RKO (cell line): ENCODE results near the gene CLDN4.
"Not testable (repeated sequence)": the region's sequence is repeated elsewhere in the genome, so short reads cannot be mapped to it uniquely, and the experiment has no call there.

ENCODE experiments used
- DNase-seq: peaks from one replicate; pipeline ENCODE4 v3.0.0-alpha.2; 2016; ENCODE audit warnings: low spot score

The CLDN4 gene

GRCh38 chr7:73823873-73824592, 6.8 kb upstream of the CLDN4 start:
- DNase-seq = no peak

DNA sequence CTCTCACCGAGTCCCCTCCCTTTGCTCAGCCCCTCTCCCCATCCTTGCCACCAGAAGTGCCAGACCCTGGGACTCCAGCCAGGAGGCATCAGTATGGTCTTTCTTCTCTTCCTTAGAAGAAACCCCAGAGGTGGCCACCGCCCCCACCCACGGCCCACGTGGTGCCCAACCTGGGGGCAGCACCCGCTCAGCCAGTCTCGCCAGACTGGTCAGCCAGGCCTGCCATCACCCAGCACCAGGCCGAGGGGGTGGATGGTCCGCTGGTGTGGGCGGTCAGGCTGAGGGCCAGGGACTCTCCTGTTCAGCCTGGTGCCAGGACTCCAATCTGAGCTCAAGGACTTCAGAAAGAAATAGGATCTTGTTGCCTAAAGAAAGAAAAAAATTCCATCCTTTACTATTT, 5.8 kb upstream of the CLDN4 start:
- no peak for DNase-seq

DNA sequence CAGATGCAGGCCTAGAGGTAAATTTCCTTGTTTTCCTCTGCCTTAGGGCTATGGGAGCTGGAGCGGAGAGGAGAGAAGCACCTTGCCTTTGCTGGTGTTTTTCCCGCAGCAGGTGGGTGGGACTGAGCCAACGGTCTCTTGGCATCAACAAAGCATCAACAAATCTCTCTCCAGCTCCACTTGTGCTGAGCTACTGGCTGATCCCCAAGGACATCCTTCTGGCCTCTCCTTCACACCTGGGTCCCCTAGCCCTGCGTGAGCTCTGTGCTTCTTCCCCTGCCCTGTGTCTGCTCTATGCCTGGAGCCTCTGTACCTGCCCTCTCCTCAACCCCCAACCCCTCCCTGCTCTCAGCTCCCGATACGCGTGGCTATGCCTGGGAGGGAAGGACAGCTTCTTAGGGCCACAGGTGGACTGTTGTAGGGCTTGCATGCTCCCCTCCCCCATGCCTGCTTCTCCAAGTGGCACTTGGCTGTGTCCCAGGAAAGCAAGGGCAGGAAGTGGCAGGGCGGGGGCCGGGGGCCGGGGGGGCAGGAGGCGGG, 3.2 kb upstream of the CLDN4 start:
- no peak for DNase-seq

DNA sequence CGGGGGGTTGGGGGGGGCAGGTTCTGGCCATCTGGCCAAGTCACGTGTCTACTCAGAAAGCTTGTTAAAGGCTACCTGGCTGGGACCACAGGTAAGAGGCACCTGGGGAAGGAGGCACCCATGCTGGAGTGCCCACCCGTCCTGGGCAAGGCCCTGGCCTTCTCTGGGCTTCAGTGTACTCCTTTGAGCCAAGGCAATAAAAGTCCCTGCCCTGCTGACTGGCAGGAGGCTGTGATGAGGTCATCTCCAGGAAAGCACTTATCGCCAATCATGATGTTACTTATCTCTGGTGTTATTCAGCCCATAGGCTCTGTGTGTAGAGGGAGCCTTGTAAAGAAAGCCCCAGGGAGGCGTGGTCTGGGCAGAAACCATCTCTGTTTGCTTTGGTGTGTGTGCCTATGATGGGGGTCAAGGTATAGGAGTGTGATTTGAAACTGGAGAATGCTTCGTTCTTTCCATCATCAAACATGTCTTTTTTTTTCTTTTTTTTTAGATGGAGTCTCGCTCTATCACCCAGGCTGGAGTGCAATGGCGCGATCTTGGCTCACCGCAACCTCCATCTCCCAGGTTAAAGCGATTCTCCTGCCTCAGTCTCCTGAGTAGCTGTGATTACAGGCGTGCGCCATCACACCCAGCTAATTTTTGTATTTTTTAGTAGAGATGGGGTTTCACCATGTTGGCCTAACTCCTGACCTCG, 2.5 kb upstream of the CLDN4 start:
- DNase-seq = peak; percentile 64

DNA sequence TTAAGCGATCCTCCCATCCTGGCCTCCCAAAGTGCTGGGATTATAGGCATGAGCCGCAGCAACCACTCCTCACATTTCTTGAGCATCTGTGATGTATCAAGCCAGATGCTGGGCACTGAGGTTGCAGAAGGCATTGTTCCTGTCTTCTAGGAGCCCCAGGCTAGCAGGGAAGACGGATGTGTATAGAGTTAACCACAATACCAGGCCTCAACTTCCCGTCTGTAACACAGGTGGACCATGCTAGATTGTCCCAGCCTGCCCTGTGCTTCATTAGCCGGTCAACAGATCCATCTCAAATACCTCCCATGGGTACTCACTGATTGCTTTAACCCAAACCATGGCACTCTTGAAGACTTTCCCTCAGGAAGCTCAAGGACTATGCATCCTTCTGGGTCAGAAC, 1.8 kb upstream of the CLDN4 start:
- no peak for DNase-seq

DNA sequence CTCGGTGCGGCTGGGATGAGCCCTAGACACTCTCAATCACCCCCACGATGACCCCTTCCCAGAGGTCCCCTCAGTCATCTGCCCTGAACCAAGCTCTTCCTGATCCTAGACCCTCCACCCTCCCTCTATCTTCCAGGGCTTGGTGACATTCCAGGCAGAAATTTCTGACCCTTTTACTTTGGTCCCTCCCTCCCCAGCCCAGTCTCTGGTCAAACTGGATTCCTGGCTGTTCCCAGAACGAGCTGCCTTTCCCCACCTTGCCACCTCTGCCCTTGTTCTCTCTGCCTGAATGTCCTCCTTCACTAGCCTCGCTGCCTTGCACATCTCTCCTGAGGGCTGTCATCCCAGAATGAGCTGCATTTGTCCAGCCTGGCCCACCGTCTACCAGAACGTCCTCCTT, 1.3 kb upstream of the CLDN4 start:
- no peak for DNase-seq

- DNase-seq = no peak
Observed at GRCh38 chr7:73829921-73830680, 695 bp upstream of the CLDN4 start.

- DNase-seq = no peak
Observed at GRCh38 chr7:73831584-73831833, 713 bp downstream of the CLDN4 start.

DNA sequence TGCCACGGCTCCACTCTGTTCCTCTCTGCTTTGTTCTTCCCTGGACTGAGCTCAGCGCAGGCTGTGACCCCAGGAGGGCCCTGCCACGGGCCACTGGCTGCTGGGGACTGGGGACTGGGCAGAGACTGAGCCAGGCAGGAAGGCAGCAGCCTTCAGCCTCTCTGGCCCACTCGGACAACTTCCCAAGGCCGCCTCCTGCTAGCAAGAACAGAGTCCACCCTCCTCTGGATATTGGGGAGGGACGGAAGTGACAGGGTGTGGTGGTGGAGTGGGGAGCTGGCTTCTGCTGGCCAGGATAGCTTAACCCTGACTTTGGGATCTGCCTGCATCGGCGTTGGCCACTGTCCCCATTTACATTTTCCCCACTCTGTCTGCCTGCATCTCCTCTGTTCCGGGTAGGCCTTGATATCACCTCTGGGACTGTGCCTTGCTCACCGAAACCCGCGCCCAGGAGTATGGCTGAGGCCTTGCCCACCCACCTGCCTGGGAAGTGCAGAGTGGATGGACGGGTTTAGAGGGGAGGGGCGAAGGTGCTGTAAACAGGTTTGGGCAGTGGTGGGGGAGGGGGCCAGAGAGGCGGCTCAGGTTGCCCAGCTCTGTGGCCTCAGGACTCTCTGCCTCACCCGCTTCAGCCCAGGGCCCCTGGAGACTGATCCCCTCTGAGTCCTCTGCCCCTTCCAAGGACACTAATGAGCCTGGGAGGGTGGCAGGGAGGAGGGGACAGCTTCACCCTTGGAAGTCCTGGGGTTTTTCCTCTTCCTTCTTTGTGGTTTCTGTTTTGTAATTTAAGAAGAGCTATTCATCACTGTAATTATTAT, 1.2 kb downstream of the CLDN4 start:
- DNase-seq = no peak

- DNase-seq = no peak
Observed at GRCh38 chr7:73832806-73833205, 2.0 kb downstream of the CLDN4 start.

GRCh38 chr7:73833251-73833919, 2.6 kb downstream of the CLDN4 start:
- no peak for DNase-seq

DNA sequence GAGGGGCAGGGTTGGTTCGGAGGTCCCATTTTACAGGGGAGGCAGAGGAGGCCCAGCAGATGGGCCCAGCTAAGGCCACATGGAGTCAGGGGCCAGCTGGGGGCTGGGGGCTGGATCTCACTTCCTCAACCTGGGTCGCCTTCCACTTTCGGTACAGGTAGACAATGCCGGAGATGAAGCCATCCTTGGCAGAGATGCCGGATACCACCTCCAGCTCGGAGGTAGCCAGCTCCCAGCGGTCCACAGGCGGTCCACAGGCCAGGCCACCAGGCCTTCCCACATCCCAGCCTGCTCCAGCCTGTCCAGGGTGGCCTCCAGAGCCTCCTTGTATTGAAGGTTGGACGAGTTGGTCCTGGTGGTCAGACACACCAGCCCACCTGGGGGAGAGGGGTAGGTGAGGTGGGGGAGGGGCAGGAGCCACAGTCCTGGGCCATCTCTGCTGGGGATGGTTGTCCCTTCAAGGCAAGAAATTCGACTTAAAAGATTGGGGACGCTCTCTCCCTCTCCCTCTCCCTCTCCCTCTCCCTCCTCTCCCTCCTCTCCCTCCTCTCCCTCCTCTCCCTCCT, 3.9 kb downstream of the CLDN4 start:
- no peak for DNase-seq

- DNase-seq = not testable (repeated sequence)
Observed at GRCh38 chr7:73837167-73837566, 6.4 kb downstream of the CLDN4 start.

DNA sequence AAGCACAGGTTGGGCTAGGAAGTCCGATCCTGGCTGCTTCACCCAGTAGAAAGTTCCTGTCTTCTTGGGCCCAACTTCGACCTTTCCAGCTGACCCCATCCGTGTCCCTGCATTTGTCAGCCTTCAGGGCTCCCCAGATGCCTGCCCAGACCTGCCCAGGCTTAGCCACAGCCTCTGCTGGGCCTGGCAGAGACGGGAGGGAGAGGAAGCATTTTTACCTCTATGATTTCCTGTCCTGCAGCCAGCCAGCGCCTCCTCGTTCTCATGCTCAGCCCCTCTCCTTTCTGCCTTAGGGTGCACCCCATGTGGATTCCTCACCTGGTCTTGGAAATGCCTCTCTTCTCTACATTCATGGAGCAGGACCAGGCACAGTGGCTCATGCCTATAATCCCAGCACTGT, 7.8 kb downstream of the CLDN4 start:
- no peak for DNase-seq

GRCh38 chr7:73839290-73839689, 8.5 kb downstream of the CLDN4 start:
- no peak for DNase-seq

DNA sequence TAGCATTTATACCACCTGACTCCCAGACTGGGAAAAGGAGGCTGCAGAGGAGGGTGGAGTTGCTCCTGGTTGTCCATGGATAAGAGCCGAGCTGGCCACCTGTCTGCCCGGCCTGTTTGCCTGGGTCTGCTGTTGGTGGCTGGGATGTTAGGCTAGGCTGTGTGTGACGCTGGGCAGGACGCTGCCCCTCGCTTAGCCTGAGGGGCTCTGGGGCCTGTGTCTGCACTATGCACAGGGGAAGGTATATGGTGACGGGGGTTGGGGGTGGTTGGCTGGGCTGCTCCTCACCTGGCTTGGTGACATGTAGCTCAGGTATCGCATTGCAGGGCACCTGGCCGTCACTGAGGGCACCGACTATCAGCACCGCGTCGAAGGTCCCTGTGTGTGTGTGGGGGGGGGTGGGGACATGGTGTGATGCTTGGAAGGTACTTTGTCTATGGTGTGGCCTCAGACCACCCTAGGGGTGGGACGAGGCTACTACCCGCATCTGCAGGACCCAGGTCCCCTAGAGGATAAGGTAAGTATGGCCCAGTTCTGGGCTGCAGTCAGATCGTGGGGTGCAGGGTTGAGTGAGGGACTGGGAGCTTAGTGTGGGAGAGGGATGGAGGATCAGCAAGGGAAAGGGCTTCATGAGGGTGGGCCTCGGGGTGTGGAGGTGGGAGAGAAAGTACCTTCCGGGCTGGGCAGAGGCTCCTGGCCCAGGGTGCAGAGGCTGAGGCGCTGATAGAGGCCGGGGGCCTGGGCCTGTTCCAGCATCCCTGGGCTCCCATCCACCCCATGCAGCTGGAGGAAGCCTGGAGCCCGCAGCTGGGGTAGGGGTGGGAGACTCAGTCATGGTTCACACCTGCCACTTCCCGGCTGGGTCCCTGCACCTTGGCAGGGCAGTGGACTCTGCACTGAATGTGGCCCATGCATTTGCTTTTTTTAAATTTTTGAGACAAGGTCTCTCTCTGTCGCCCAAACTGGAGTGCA, 9.2 kb downstream of the CLDN4 start:
- no peak for DNase-seq

DNA sequence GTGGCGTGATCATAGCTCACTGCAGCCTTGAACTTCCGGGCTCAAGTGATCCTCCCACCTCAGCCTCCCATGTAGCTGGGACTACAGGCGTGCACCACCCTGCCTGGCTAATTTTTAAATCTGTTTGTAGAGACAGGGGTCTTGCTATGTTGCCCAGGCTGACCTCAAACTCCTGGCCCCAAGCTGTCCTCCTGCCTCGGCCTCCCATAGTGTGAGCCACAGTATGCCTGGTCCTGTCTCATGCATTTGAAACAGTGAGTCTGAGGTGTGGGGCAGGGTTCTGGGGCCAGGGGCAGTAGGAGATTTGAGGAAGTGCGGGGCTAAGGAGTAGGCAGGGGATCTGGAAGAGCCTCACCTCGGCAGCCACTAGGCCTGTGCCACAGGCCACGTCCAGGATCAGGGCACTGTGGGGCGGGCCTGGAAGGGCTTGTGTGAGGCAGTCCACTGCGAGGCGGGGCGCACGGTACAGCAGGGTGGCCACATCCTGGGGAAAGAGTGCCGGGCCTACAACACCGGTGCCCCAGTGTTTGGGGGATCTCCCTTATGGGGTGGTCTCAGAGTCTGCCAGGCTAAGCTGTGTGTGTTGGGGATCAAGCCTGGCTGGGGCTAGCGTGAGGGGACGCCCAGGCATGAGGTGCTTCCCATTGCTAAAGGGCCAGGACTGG, 10.1 kb downstream of the CLDN4 start:
- no peak for DNase-seq

GRCh38 chr7:73841689-73842066, 10.9 kb downstream of the CLDN4 start:
- DNase-seq = peak; percentile 68
